Measurements from ENCODE around the gene TTLL10.

TTLL10 gene

GRCh38 chr1:1161078-1161682, 12.5 kb upstream of the TTLL10 start:
- no peak overlapping the region for H3K27ac ChIP-seq (replicated peaks)

GRCh38 chr1:1161683-1162079, 12.0 kb upstream of the TTLL10 start:
- H3K27me3 ChIP-seq (ENCODE audit: insufficient read depth, poor library complexity, severe bottlenecking), result no peaks in the 10 kb centered on the region
- TF ChIP-seq SPI1 (IDR thresholded peaks at IDR 0.05; ENCODE audit: borderline replicate concordance, low read depth) (no peak), GABPA (IDR thresholded peaks at IDR 0.05; ENCODE audit: low read depth) (no peak), POLR2AphosphoS5 (IDR thresholded peaks at IDR 0.05; ENCODE audit: low read depth) (no peak)
- TF ChIP-seq, protein P1, sequence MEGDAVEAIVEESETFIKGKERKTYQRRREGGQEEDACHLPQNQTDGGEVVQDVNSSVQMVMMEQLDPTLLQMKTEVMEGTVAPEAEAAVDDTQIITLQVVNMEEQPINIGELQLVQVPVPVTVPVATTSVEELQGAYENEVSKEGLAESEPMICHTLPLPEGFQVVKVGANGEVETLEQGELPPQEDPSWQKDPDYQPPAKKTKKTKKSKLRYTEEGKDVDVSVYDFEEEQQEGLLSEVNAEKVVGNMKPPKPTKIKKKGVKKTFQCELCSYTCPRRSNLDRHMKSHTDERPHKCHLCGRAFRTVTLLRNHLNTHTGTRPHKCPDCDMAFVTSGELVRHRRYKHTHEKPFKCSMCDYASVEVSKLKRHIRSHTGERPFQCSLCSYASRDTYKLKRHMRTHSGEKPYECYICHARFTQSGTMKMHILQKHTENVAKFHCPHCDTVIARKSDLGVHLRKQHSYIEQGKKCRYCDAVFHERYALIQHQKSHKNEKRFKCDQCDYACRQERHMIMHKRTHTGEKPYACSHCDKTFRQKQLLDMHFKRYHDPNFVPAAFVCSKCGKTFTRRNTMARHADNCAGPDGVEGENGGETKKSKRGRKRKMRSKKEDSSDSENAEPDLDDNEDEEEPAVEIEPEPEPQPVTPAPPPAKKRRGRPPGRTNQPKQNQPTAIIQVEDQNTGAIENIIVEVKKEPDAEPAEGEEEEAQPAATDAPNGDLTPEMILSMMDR (IDR thresholded peaks at IDR 0.05; ENCODE audit: insufficient read depth, low read length), result no peak
- TF ChIP-seq, protein P2, sequence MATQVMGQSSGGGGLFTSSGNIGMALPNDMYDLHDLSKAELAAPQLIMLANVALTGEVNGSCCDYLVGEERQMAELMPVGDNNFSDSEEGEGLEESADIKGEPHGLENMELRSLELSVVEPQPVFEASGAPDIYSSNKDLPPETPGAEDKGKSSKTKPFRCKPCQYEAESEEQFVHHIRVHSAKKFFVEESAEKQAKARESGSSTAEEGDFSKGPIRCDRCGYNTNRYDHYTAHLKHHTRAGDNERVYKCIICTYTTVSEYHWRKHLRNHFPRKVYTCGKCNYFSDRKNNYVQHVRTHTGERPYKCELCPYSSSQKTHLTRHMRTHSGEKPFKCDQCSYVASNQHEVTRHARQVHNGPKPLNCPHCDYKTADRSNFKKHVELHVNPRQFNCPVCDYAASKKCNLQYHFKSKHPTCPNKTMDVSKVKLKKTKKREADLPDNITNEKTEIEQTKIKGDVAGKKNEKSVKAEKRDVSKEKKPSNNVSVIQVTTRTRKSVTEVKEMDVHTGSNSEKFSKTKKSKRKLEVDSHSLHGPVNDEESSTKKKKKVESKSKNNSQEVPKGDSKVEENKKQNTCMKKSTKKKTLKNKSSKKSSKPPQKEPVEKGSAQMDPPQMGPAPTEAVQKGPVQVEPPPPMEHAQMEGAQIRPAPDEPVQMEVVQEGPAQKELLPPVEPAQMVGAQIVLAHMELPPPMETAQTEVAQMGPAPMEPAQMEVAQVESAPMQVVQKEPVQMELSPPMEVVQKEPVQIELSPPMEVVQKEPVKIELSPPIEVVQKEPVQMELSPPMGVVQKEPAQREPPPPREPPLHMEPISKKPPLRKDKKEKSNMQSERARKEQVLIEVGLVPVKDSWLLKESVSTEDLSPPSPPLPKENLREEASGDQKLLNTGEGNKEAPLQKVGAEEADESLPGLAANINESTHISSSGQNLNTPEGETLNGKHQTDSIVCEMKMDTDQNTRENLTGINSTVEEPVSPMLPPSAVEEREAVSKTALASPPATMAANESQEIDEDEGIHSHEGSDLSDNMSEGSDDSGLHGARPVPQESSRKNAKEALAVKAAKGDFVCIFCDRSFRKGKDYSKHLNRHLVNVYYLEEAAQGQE (IDR thresholded peaks at IDR 0.05; ENCODE audit: insufficient replicate concordance, low read depth), result no peak
- H3K4me3 ChIP-seq (replicated peaks; ENCODE audit: insufficient read depth, low read length), result no peak overlapping the region
- no peak for DNase-seq (ENCODE audit: low read depth in 1 of 2, low spot score in 1 of 2)
- no peak overlapping the region for H3K27ac ChIP-seq (replicated peaks)

More at GRCh38 chr1:1161078-1161682, 12.5 kb upstream of the TTLL10 start:
- TF ChIP-seq, protein P2 (IDR thresholded peaks at IDR 0.05; ENCODE audit: insufficient replicate concordance, low read depth), result no peak
- DNase-seq (ENCODE audit: low read depth in 1 of 2, low spot score in 1 of 2), result no peak
- no peaks in the 10 kb centered on the region for H3K27me3 ChIP-seq (ENCODE audit: insufficient read depth, poor library complexity, severe bottlenecking)
- H3K4me3 ChIP-seq (replicated peaks; ENCODE audit: insufficient read depth, low read length), result no peak overlapping the region

DNA sequence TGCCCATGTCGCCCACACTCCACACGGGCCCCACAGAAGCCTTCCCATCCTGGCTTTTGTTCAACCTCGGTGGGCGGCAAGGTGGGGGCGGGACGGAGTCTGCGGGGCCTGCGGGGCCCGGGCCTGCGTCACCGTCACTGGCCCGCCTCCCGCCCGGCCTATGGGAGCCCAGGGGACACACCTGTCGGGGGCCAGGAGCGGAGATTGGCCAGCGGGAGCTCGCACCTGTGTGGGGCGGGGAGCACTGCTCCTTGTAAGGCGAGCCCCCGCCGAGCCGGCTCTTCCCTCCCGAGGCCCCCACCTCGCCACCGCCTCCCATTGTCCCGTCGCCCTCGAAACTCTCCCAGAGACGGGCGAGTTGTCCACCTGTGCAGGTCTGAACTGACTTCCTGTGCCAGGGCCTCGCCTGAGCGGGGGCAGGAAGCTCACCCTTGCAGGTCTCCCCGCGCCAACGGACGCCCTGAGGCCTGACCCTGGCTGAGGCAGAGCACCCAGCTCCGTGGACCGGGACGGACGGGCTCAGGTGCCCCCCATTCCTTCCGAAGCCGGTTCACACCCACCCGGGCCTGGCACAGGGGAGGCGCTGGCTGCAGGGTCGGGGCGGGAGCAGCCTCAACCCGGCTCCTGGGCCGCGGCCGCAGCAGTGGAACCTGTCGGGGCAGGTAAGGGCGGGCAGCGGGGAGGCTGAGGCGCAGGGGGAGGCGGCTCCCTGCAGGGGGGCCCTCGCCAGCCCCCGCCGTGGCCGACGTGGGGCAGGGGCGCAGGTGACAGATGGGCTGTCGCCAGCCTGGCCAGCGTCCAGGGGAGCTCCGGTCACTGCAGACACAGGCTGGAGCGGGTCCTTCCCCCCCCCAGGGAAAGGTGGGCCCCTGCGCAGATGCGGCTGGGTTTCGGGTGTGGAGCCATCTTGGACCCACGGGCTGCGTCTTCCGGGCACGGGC, 10.8 kb upstream of the TTLL10 start:
- Histone ChIP-seq H3K27me3 (ENCODE audit: insufficient read depth, poor library complexity, severe bottlenecking) (no peaks in the 10 kb centered on the region), H3K4me3 (replicated peaks; ENCODE audit: insufficient read depth, low read length) (no peak overlapping the region), H3K27ac (replicated peaks) (no peak overlapping the region)
- no peak for DNase-seq (ENCODE audit: low read depth in 1 of 2, low spot score in 1 of 2)
- TF ChIP-seq, protein P2 (IDR thresholded peaks at IDR 0.05; ENCODE audit: insufficient replicate concordance, low read depth), result no peak
- TF ChIP-seq, protein P1 (IDR thresholded peaks at IDR 0.05; ENCODE audit: insufficient read depth, low read length), result no peak
- TF ChIP-seq POLR2AphosphoS5 (IDR thresholded peaks at IDR 0.05; ENCODE audit: low read depth), result no peak
- TF ChIP-seq SPI1 (IDR thresholded peaks at IDR 0.05; ENCODE audit: borderline replicate concordance, low read depth), result no peak
- no peak for TF ChIP-seq GABPA (IDR thresholded peaks at IDR 0.05; ENCODE audit: low read depth)

Measured in HL-60 (cell line).